LHCN-M2 (cell line): Measurements from ENCODE around the gene BEST3. TPM values are rescaled to one million over a fixed set of nuclear protein-coding genes. Genes with fewer than 3 reads are reported as not detected.
"Not testable (repeated sequence)": the region's sequence is repeated elsewhere in the genome, so short reads cannot be mapped to it uniquely, and the experiment has no call there.

Experiments
- DNase-seq: peaks from one replicate; pipeline ENCODE4 v3.0.0-alpha.2; 2012; ENCODE audit warnings: low read depth
- total RNA-seq: library from RNA; depleted of rRNA; stranded (reverse); fragments of >200 nt; gene quantifications from 2 replicates; pipeline ENCODE4 v1.2.3, GENCODE V29; 2014

The BEST3 gene
- total RNA-seq, 1 experiment from 2014 or later, result 2.4 TPM

GRCh38 chr12:69649529-69649928 is 49.6 kb downstream of the BEST3 start:
- no peak for DNase-seq

- peak; percentile 78 for DNase-seq
Measured at GRCh38 chr12:69648476-69648875, 50.6 kb downstream of the BEST3 start.

- DNase-seq, result no peak
Measured at GRCh38 chr12:69647178-69647577, 51.9 kb downstream of the BEST3 start.

DNA sequence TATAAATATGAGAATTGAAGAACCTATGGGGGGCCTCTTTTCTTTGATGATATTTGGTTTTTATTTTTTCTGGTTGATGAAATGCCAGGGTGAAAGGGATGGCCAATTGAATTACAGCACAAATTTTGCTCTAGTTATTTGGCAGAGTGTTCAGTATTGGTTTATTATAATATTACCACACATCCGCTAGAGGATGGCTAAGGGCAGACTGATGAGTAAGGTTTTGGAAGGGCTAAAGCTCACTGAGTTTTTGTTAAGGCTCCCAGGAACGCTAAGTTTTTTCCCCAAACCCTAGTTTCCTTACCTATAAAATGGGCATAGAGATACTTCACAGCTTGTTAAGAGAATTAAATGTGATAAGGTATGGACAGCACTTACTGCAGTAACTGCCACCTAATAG is 54.1 kb downstream of the BEST3 start:
- DNase-seq, result no peak

DNA sequence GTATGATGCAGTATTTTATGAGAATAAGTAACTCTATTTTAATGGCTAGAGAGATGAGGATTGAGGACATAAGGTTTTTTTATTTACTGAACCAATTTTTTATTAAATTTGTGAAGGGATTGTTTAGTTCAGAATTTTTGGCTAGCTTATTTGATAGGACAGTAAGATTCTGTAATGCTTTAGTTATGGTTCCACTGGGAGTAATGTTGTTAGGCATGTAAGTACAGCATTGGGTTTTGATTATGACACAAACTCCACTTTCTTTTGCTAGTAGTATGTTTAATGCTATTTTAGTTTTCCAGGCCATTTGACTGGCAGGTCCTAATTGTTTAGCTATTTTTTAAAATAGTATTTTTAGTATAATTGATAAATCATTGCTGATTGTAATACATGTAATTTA is 54.6 kb downstream of the BEST3 start:
- DNase-seq, result no peak

DNA sequence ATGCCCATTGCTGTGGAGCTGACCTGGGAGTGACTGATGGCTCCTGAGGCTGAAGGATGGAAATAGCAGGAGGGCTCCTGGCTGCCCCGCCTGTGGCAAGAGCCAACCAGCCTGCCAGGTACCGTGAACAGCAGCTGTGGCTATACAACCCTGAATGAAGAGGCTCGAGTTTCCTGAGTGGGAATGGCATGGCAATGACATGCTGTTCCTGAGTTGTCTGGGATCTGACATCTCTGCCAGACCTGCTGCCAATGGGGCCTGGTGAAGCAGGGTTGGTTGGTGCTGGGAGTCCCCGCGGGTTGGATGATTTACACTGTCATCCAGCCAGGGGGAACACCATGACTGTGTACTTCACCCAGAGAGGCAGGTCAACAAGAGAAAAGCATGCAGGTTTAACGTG is 56.6 kb downstream of the BEST3 start:
- DNase-seq, result no peak

GRCh38 chr12:69641546-69641945 is 57.6 kb downstream of the BEST3 start:
- DNase-seq, result no peak

DNA sequence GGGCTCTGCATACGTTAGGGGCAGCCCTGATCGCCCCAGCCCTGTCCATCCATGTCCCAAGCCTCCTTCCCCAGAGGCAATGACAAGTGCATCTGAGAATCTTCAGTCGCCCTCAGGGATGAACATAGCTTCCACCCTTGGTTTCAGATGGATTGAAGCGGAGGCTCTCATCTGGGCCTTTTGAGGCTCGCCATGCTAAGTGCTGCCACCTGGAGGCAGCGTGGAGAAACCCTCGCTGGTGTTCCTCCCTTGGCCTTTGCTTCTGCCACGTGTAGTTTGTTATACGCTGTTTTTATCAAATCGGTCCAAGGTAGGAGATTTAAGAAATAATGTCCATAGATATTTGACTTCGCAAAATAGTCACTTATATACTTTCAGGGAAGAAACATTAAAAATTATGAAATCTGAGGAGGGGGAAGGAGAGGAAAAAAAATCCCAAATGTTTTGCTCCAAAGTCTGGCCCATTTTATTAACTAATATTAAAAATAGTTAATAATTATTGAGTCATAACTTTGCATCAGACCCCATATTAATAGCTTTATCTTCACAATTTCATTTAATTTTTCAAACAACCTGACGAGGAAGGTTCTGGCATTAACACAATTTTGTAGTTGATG is 59.6 kb downstream of the BEST3 start:
- peak; percentile 57 for DNase-seq

- DNase-seq, result no peak
Measured at GRCh38 chr12:69633061-69633460, 66.0 kb downstream of the BEST3 start.

DNA sequence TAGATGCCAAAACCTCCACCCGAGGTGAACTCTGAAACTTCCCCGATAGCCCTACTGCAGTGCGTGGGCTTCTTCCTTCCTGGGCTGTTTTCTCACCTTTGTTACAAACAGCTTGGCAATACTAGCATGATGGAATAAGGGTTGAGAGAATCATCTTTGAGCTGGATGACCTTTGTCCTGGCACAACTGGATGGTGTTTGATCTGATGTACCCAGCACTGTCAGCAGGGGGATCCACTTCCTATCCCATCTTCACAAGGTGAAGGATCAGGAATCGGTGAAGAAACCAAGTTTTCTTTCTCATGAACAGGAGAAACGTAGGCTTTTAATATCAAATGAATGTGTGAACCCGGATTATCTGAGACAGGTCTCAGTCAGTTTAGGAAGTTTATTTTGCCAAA is 68.9 kb downstream of the BEST3 start:
- DNase-seq, result peak; percentile 16

DNA sequence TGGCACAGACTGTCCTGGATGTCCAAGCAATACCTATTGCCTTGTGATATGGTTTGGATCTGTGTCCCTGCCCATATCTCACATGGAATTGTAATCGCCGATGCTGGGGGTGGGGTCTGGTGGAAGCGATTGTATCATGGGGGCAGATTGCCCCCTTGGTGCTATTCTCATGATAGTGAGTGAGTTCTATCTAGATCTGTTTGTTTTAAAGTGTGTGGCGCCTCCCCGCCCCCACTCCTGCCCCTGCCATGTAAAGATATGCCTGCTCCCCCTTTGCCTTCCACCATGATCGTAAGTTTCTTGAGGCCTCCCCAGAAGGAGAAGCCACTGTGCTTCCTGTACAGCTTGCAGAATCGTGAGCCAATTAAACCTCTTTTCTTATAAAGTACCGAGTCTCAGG is 71.6 kb downstream of the BEST3 start:
- DNase-seq, result no peak

DNA sequence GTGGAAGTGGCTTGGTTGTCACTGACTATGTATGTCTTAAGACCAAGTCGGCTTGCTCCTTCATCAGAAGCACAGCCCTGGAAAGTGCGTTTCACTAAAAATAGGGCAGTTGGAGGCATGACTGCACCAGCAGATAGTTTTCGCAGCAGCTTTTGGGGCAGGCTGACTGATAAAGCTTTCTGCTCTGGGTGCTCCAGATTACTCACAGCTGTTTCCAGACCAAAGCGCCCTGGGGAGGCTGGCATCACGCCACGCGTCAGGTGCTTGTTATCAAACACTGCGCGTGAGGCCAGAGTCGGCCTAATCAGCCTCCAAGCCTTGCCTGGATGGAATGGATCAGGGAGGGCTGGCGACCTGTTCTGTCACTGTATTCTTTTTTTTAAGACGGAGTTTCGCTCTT is 75.1 kb downstream of the BEST3 start:
- DNase-seq, result no peak

GRCh38 chr12:69621551-69621950 is 77.6 kb downstream of the BEST3 start:
- no peak for DNase-seq

GRCh38 chr12:69620921-69621320 is 78.2 kb downstream of the BEST3 start:
- no peak for DNase-seq

GRCh38 chr12:69620077-69620476 is 79.0 kb downstream of the BEST3 start:
- no peak for DNase-seq

DNA sequence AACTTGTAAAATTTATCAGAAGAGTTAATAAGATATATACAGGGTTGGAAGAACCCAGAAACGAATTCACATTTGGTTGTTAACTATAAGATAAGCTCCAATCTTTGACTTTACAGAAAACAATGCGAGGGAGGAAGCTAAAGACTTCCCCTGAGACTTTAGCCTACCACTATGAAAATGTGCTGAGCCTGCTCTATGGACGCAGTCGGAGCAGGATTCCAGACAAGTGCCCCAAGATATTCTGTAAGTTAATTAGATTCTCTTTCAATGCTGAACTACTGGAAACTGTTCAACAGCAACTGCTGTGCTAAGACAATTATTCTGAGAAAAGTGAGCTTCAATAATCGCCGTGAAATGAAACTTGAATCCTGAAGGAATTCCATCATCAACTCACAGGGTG is 80.1 kb downstream of the BEST3 start:
- no peak for DNase-seq

DNA sequence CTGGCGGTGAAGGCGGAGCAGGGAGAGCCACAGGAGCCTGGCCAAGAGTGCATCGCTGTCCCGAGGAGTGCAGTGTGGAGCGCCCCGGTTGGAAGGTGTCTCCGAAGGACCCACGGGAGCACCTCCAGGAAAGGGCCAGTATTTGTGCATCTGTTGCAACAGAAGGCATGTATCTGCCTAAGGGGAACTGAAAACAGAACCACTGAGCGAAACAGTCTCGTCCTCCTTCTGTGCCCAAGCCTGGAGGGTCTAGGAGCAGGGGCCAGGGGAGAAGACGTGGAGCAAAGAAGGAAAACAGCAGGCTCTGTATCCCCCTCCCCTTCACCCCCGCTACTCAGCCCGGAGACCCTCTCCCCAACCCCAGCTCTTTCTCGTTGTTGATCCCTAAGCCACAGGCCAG is 83.1 kb downstream of the BEST3 start:
- DNase-seq, result no peak

DNA sequence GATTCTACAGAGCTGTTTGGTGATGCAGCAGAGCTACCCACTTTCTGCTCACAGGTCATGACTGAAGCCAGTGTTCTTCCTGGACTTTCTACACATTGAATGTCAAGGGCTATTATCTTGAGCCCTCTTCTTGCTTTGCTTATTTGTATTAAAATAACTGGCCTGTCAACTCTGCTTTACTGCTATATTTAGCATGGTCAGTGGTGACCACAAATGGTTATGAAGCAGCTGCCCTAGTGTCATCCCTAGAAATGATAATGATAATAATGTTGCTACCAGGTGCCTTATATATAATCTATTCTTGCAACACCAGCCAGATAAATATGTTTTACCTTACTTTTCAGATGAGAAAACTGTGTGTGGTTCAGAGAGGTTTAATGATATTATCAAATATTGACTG is 85.8 kb downstream of the BEST3 start:
- DNase-seq, result no peak

DNA sequence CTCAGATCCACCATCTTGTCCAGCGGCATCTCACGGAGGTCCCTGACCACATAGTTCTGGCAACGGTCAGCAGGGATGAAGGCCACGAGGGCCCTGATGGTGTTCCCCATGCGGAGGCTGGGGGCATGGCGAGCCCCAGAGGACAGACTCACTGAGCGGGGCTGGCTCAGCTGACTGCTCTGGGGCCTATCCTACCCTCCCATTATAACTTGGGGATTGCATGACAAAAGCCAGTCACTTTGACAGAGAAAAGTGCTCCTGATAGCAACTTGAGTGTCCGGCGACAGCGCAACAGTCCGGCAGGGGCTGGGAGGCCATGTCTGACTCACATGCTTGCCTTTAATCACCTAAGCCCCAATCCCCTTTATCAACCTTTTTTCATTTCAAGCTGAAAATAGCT is 88.4 kb downstream of the BEST3 start, which contains the start of gene LRRC10:
LRRC10 (minus strand) TSS at position 179 of the 400 bp plus-strand sequence; CDS start at position 110, 69 bp downstream.
- DNase-seq, result no peak

DNA sequence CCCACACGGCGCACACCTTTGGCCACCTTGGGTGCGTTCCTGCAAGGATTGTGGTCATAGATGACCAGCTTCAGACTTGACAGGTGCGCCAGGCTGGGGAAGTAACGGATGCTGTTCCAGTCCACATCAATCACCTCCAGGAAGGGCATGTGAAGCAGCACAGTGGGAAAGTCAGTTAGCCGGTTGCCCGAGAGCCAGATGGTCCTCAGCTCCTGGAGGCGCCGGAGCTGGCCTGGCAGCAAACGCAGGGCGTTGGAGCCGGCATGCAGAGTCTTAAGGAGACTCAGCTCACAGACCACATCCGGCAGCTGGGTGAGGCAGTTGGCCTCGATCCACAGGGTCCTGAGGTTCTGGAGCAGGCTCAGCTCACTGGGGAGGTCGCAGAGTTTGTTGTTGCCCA is 89.0 kb downstream of the BEST3 start:
- no peak for DNase-seq

DNA sequence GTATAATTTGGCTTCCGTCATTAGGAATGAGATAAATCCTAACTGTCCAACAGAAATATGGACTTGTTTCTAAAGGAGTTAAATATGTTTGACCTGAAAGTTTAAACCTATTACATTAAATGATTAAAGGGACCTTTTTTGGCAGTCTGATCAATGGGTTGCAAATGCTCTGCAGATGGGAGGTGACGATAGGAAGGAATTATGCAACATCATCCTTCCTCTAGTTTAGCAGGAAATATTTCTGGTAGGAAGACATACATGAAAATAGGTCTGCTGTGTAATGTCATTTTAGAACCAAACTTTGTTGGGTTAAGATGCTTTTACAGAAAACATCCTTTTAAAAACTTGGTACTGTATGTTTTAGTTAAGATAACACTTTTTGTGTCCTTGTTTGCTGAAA is 91.0 kb downstream of the BEST3 start:
- no peak for DNase-seq

GRCh38 chr12:69604275-69604674 is 94.8 kb downstream of the BEST3 start:
- not testable (repeated sequence) for DNase-seq
